ENCODE results near the gene CCR2.

CCR2 gene

DNA sequence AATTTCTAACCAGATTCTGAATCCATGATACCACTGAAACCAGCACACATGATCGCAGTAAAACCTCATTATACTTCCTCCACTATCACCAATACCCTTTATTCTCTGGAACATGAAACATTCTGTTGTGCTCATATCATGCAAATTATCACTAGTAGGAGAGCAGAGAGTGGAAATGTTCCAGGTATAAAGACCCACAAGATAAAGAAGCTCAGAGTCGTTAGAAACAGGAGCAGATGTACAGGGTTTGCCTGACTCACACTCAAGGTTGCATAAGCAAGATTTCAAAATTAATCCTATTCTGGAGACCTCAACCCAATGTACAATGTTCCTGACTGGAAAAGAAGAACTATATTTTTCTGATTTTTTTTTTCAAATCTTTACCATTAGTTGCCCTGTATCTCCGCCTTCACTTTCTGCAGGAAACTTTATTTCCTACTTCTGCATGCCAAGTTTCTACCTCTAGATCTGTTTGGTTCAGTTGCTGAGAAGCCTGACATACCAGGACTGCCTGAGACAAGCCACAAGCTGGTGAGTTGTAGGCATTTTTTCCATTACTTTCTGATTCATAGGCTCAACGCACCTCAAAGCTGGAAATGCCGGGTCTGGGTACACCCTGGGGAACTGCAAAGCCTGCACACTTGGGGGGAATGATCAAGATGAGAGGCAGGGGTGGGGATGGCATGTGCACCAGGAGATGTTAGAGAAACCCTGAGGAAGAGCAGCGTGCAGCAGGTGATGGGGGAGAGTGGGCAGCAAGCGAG lies at the start of gene CCR2:
Gene CCR2, plus strand, starts transcription at position 465 of the 764 bp plus-strand sequence. CDS start 3,417 bp downstream, outside the sequence.
- TF ChIP-seq, protein P1, sequence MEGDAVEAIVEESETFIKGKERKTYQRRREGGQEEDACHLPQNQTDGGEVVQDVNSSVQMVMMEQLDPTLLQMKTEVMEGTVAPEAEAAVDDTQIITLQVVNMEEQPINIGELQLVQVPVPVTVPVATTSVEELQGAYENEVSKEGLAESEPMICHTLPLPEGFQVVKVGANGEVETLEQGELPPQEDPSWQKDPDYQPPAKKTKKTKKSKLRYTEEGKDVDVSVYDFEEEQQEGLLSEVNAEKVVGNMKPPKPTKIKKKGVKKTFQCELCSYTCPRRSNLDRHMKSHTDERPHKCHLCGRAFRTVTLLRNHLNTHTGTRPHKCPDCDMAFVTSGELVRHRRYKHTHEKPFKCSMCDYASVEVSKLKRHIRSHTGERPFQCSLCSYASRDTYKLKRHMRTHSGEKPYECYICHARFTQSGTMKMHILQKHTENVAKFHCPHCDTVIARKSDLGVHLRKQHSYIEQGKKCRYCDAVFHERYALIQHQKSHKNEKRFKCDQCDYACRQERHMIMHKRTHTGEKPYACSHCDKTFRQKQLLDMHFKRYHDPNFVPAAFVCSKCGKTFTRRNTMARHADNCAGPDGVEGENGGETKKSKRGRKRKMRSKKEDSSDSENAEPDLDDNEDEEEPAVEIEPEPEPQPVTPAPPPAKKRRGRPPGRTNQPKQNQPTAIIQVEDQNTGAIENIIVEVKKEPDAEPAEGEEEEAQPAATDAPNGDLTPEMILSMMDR (IDR thresholded peaks at IDR 0.05; ENCODE audit: low read depth, low read length, missing control alignments), result no peak
- no peak for DNase-seq (ENCODE audit: low read depth)
- no peak within 1 kb of the TSS for H3K4me3 ChIP-seq (ENCODE audit: low read depth, low read length)

DNA sequence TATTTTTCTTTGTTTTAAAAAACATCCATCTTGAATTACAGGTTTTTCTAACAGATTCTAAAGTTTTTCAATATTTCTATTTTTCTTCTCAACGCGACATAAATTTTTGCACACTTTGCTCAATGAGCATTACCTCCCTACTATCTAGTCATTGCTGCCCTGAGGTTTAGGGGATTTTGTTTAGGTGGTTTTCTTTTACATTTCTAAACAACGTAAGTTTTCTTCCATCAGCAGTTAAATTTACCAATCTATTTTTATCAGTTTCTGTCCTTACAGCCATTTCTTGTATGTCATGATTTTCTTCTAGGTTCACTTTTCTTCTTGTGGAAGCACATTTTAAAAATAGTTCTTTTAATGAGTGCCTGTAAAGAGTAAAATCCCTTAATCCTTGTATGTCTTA lies 49.2 kb upstream of the CCR2 start:
- DNase-seq (ENCODE audit: low read depth), result no peak
- TF ChIP-seq, protein P1 (IDR thresholded peaks at IDR 0.05; ENCODE audit: low read depth, low read length, missing control alignments), result no peak
- no peak overlapping the region for H3K4me3 ChIP-seq (ENCODE audit: low read depth, low read length)

DNA sequence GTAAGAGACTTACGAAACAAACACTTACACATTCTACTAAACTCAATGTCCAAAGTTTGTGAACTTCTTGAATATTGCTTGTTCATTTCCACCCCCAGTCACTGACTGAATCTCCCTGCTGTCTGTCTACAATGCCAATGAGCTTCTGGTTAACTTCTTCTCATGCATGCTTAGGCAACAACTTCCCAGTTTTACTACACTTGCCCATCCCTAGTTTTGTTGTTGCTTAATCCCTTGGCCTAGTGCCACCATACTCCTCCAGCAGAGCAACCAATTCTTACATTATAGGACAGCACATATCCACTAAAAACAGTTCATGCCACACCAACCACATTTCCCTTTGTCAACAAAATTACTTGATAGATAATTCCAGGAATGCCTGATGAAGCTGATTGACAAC lies 40.9 kb upstream of the CCR2 start:
- TF ChIP-seq, protein P1 (IDR thresholded peaks at IDR 0.05; ENCODE audit: low read depth, low read length, missing control alignments), result no peak
- no peak for DNase-seq (ENCODE audit: low read depth)
- H3K4me3 ChIP-seq (ENCODE audit: low read depth, low read length), result no peak overlapping the region

DNA sequence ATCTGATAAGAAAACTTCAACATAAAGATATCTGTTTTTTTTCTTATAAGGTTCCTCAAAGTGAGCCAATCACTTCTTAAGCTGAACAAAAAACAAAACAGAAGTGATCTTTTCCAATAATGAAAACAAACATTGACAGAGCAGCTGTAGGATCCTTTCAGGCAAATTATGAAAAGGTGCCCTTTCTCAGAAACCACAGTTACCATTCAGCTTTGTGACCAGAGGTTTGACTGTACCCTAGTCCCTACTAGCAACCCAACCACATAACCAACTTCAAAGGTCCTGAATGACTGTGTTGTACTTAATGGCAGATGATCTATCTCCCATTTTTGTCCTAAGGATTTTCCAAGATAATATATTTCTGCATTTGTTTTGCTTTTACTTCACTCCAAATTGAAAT lies 39.4 kb upstream of the CCR2 start:
- TF ChIP-seq, protein P1 (IDR thresholded peaks at IDR 0.05; ENCODE audit: low read depth, low read length, missing control alignments), result no peak
- H3K4me3 ChIP-seq (ENCODE audit: low read depth, low read length), result no peak overlapping the region
- DNase-seq (ENCODE audit: low read depth), result no peak

DNA sequence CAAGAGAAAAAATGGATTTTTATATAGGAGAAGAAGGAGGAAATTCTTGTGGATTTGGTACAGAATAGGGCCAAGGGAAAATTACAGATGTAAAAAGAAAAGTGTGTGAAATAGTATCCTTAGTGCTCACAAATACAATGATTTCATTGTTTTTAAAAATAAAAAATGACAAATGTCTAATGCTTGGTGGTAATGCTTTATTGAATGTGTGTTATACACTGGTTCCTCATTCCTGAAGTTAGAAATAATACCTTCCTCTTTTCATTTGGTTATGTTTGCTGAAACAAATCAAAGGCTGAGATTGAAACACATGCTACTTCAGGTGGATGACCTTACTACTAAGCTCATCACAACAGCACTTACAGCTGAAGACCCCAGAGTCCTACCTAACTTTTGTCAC lies 37.7 kb upstream of the CCR2 start:
- no peak overlapping the region for H3K4me3 ChIP-seq (ENCODE audit: low read depth, low read length)
- no peak for DNase-seq (ENCODE audit: low read depth)
- TF ChIP-seq, protein P1 (IDR thresholded peaks at IDR 0.05; ENCODE audit: low read depth, low read length, missing control alignments), result no peak

DNA sequence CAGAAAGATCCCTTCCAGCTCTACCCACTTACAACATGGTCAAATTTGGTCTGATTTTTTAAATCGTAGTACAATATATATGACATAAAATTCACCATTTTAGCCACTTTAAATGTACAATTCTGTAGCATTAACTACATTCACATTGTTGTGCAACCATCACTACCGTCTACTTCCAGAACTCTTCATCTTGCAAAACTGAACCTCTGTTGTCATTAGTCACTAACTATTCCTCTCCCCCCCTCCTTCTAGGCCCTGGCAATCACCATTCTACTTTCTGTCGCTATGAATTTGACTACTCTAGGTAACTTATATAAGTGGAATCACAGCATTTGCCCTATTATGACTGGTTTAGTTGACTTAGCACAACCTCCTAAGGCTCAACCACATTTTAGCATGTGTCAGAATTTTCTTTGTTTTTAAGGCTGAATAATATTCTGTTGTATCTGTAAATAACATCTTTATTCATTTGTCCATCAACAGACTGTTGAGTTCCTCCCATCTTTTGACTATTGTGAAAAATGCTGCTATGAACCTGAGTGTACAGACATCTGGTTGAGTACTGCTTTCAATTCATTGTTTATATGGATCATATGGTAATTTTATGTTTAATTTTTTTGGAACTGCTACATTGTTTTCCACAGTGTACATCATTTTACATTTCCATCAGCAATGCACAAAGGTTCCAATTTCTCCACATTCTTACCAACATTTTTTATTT lies 35.5 kb upstream of the CCR2 start:
- H3K4me3 ChIP-seq (ENCODE audit: low read depth, low read length), result no peak overlapping the region
- no peak for DNase-seq (ENCODE audit: low read depth)
- TF ChIP-seq, protein P1 (IDR thresholded peaks at IDR 0.05; ENCODE audit: low read depth, low read length, missing control alignments), result no peak

Data from GM12864 (cell line).